Hematopoietic multipotent progenitor cell treated with erythropoietin and hydrocortisone succinate and interleukin-3 and kit ligand, for 8 days (in vitro differentiated cells): ENCODE data around the gene TWSG1.
A peak's percentile ranks its signal among the peaks of the same experiment; 100 is the strongest.
"Not testable (repeated sequence)": the region's sequence is repeated elsewhere in the genome, so short reads cannot be mapped to it uniquely, and the experiment has no call there.

Source experiments
- DNase-seq: peaks from one replicate; pipeline ENCODE4 v3.0.0-alpha.2; 2015

Gene TWSG1

GRCh38 chr18:9400197-9400596 is 65.6 kb downstream of the TWSG1 start:
- no peak for DNase-seq

- no peak for DNase-seq
Measured at GRCh38 chr18:9401176-9401575, 66.6 kb downstream of the TWSG1 start.

- not testable (repeated sequence) for DNase-seq
Measured at GRCh38 chr18:9402358-9403007, 67.9 kb downstream of the TWSG1 start.

GRCh38 chr18:9403795-9404564 is 69.4 kb downstream of the TWSG1 start:
- peak; percentile 69 for DNase-seq

- peak; percentile 84 for DNase-seq
Measured at GRCh38 chr18:9404565-9405060, 70.0 kb downstream of the TWSG1 start.

DNA sequence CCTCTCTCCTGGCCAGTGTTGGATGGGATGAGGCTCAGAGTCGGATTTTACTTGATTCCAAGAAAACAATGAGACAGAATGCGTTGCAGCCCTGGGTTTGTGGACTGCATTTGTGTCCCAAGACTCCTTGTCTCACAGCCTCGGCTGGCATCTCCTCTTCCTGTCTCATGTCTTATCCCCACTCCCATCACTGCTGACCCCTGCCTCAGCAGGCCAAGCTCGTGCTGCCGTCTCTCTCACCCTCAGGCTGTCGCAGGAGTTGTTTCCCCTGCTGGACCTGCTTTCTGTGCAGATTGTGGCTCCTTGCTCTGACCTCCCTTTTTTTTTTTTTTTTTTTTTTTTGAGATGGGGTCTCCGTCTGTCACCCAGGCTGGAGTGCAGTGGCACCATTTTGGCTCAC is 70.6 kb downstream of the TWSG1 start:
- DNase-seq = peak; percentile 47

DNA sequence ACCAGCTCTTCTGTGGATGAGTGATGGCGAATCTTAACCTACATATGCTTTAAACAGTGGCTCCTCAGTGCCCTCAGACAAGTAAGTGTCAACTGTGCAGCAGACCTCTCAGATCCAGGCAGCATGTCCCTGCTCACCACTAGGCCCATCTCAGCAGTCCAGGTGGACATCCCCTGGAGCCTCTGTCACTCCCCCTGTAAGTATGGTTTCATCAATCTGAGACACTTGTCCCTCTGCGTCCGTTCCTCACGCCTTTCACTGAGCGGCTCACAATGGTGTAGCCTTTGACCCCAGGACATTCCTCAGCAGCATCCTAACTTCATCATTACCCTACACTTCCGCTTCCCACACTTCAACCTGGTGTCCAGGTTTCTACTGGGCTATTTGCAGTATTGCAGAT is 71.4 kb downstream of the TWSG1 start:
- no peak for DNase-seq

- DNase-seq = no peak
Measured at GRCh38 chr18:9410515-9410914, 75.9 kb downstream of the TWSG1 start.

DNA sequence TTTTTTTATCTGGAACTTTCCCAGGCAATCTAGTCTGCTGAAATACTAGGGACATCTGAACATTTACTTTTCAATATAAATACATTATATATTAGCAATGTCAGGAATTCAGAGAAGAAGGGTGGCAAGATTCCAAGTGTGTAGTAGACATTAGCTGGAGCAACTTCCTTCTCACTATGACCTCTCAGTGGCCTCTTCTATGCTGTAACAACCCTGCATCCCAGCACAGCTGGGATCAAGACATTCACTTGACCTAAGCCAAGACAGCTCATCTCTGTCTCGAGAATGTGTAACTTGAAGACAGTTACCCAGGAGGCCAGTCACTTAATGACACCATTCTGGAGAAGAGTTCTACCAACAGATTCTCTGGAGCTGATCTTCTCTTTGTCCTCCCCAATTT is 79.0 kb downstream of the TWSG1 start:
- DNase-seq = no peak

DNA sequence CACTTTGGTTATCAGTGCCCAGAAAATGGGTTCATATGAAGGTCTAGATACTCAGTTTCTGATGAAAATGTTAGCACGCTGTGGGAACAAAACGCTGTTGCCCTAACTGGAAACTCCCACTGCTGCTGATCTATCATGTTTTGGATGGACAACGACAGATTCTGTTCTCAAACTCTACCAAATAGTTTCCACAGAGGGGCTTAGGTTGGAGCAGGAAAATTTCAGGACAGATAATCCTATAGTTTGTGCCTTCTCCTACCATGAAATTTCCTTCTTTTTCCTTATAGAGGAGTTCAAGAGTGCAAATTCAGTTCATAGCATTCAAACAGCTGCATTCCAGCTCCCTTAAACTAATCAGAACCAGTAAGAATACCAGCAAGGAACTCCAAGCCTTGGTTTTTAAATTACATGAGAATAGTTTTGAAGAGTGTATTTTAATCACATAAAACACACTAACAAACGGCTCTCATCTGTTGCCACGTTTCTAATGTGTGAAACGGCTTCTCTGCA is 82.0 kb downstream of the TWSG1 start:
- no peak for DNase-seq

GRCh38 chr18:9417073-9417851 is 82.7 kb downstream of the TWSG1 start:
- DNase-seq = no peak

- no peak for DNase-seq
Measured at GRCh38 chr18:9418047-9418690, 83.6 kb downstream of the TWSG1 start.

DNA sequence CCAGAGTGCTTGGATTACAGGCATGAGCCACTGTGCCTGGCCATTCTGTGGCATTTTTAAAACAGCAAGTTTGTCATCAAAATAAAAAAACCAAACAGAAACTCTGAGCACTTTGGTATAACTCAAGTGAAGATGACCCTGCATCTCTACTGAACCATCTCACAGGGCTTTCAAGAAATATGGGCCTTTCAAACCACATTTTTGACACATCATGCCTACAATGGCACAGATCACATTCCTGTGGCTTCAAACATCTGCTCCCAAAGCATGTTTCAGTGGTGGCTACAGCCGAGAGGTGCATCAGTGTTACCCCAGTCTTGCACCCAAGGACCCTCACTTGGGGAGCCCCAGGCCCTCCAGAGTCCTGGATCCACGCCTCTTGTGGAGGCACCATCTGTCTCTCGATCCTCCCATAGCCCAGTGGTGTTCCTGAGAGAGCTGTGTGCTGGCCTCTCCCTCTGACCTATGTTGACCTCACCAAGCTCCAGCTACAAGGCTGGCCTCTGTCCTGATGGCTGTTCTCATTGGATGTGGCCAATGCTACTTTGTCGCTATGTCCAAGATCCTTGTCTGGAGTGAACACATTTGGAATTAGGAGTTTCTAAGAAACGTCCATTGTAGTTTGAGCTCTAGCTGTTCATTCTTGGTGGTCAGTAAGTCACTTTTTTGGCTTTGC is 85.5 kb downstream of the TWSG1 start:
- no peak for DNase-seq

DNA sequence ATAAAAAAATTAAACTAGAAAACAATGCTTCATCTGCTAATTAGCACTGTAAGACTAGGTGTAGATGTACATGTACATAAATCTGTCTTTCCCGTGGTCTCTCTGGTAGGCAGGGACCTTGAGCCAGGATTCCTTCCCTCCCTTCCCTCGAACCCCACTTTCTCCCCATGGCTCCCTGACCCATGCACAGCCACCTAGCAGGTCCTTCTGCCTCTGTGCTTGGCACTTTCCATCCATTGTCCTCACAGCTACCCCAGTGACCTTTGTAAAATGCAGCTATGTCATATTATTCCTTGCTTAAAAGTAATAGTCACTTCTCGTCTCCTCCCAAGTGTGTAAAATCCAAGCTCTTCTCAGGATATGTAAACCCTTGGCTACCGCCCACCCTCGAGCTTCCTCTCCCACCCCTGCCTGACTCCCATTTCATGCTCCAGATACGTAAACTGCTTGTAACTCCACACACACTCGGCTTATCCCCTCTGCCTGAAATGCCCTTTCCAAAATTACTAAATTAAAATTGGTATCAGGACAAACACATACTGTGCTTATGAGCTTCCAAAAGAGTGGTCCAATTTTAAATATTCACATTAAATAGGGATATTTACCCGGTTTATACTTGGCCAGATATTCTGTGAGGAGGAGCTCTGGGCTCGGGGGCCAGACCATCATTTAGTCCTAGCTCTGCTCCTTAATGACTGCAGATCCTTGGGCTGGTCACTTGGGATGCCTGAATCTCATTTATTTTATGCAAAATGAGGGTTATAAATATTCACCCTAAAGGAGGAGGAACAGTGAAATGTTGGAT is 86.7 kb downstream of the TWSG1 start:
- no peak for DNase-seq

- peak; percentile 90 for DNase-seq
Measured at GRCh38 chr18:9421901-9422327, 87.3 kb downstream of the TWSG1 start.

DNA sequence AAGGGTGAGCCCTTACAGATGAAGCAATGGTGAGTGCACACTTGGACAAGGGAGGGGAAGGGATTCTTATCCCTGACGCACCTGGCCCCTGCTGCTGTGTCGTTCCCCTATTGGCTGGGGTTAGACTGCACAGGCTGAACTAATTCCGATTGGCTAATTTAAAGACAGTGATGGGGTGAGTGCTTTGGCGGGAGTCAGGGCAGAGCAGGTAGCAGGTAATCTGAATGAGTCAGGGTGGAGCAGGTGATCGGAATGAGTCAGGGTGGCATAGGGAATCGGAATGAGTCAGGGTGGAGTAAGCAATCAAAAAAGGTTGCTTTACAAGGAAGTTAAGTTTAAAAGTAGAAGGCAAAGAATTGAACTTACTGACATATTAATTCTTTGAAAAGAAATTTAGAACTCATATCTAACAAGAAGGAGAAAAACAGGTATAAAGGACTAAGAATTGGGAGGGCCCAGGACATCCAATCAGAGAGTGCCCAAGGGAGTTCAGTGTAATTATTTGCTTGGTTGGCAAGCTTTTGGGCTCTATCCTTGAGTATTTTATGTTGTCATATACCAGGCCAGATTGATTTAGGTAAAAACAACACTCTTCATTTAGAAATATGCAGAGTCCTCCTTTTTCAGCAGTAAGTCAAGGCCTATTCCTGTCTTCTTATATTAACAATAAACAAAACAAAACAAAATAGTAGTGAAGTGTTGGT is 88.4 kb downstream of the TWSG1 start:
- DNase-seq = no peak

- DNase-seq = not testable (repeated sequence)
Measured at GRCh38 chr18:9423648-9424047, 89.1 kb downstream of the TWSG1 start.

DNA sequence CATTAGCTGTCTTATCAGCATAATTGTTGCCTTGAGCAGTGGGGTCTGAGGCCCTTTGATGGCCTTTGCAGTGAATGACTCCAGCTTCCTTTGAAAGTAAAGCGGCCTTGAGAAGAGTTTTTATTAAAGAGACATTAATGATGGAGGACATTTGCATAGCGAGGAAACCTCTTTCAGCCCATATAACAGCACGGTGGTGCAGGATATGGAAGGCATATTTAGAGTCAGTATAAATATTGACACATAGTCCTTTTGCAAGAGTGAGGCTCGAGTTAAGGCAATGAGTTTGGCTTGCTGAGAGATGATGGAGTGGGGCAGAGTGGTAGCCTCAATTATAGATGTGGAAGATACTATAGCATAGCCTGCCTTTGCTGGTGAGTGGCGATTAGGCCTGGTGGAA is 89.7 kb downstream of the TWSG1 start:
- DNase-seq = not testable (repeated sequence)

DNA sequence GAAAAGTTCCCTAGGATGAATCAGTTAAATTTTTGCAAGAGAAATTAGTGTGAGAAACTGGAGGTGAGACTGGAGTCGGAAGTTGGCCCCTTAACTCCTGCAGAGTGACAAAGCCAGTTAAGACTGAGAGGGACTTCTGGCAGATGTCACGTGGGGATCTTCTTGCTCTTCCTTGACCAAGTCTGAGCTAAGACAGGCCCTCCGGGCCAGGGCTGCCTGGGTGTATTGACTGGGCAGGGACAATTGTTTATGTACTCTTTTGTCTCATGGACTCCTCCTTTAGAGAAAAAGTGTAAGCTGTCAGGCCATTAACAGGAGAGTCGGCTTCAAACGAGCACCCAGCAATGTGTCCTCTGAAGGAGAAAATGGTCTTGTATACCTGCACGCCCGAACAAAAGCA is 92.2 kb downstream of the TWSG1 start:
- DNase-seq = no peak

GRCh38 chr18:9428301-9428706 is 93.7 kb downstream of the TWSG1 start:
- no peak for DNase-seq
